ENCODE results near the gene TMF1. TPM values are rescaled to one million over a fixed set of nuclear protein-coding genes. Genes with fewer than 3 reads are reported as not detected.
A peak's percentile ranks its signal among the peaks of the same experiment; 100 is the strongest.

TMF1 gene
- total and polyA plus RNA-seq, 2 of the 8 experiments (the other 6 are each of a cell fraction or from before 2014, with no cell fraction given): 1.4 to 18.3 TPM

DNA sequence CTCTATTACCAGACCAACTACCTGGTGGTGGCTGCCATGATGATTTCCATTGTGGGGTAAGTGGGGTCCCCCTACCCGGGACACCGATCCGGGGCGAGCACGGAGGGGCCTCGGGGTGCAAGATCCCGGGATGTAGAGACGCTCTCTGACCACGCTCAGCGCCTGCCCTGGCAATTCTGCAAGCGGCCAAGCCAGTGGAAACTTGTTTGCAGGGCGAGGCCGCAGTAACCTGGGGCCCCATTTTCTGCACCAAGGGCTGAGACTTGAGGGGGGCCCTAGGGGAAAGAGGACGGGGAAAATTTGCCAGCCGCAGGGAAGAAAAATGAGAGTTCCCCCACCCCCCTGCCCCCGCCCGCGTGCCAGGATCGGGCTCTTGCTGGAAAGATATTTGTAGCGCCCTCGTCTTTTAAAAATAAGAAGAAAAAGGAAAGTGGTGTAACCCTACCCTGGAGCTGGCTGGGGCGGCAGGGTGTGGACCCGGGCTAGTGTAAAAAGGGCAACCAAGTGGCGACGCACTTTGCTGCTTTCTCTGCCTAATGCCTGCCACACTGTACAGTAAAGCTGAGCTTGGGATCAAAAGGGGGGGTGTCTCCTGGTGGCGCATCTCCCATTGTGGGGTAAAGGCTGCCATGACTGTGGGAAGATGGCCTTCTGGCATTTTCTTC, 33.2 kb upstream of the TMF1 start (continued):
- TF ChIP-seq, protein P1, sequence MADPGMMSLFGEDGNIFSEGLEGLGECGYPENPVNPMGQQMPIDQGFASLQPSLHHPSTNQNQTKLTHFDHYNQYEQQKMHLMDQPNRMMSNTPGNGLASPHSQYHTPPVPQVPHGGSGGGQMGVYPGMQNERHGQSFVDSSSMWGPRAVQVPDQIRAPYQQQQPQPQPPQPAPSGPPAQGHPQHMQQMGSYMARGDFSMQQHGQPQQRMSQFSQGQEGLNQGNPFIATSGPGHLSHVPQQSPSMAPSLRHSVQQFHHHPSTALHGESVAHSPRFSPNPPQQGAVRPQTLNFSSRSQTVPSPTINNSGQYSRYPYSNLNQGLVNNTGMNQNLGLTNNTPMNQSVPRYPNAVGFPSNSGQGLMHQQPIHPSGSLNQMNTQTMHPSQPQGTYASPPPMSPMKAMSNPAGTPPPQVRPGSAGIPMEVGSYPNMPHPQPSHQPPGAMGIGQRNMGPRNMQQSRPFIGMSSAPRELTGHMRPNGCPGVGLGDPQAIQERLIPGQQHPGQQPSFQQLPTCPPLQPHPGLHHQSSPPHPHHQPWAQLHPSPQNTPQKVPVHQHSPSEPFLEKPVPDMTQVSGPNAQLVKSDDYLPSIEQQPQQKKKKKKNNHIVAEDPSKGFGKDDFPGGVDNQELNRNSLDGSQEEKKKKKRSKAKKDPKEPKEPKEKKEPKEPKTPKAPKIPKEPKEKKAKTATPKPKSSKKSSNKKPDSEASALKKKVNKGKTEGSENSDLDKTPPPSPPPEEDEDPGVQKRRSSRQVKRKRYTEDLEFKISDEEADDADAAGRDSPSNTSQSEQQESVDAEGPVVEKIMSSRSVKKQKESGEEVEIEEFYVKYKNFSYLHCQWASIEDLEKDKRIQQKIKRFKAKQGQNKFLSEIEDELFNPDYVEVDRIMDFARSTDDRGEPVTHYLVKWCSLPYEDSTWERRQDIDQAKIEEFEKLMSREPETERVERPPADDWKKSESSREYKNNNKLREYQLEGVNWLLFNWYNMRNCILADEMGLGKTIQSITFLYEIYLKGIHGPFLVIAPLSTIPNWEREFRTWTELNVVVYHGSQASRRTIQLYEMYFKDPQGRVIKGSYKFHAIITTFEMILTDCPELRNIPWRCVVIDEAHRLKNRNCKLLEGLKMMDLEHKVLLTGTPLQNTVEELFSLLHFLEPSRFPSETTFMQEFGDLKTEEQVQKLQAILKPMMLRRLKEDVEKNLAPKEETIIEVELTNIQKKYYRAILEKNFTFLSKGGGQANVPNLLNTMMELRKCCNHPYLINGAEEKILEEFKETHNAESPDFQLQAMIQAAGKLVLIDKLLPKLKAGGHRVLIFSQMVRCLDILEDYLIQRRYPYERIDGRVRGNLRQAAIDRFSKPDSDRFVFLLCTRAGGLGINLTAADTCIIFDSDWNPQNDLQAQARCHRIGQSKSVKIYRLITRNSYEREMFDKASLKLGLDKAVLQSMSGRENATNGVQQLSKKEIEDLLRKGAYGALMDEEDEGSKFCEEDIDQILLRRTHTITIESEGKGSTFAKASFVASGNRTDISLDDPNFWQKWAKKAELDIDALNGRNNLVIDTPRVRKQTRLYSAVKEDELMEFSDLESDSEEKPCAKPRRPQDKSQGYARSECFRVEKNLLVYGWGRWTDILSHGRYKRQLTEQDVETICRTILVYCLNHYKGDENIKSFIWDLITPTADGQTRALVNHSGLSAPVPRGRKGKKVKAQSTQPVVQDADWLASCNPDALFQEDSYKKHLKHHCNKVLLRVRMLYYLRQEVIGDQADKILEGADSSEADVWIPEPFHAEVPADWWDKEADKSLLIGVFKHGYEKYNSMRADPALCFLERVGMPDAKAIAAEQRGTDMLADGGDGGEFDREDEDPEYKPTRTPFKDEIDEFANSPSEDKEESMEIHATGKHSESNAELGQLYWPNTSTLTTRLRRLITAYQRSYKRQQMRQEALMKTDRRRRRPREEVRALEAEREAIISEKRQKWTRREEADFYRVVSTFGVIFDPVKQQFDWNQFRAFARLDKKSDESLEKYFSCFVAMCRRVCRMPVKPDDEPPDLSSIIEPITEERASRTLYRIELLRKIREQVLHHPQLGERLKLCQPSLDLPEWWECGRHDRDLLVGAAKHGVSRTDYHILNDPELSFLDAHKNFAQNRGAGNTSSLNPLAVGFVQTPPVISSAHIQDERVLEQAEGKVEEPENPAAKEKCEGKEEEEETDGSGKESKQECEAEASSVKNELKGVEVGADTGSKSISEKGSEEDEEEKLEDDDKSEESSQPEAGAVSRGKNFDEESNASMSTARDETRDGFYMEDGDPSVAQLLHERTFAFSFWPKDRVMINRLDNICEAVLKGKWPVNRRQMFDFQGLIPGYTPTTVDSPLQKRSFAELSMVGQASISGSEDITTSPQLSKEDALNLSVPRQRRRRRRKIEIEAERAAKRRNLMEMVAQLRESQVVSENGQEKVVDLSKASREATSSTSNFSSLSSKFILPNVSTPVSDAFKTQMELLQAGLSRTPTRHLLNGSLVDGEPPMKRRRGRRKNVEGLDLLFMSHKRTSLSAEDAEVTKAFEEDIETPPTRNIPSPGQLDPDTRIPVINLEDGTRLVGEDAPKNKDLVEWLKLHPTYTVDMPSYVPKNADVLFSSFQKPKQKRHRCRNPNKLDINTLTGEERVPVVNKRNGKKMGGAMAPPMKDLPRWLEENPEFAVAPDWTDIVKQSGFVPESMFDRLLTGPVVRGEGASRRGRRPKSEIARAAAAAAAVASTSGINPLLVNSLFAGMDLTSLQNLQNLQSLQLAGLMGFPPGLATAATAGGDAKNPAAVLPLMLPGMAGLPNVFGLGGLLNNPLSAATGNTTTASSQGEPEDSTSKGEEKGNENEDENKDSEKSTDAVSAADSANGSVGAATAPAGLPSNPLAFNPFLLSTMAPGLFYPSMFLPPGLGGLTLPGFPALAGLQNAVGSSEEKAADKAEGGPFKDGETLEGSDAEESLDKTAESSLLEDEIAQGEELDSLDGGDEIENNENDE (IDR thresholded peaks at IDR 0.05; ENCODE audit: insufficient replicate concordance, low read length): no peak
- TF ChIP-seq KDM5A (IDR thresholded peaks at IDR 0.05; ENCODE audit: low read length) (no peak), KDM4A (IDR thresholded peaks at IDR 0.05; ENCODE audit: low read depth, low read length, severe bottlenecking) (peak; percentile 53), PHF8 (conservative IDR thresholded peaks at IDR 0.05; ENCODE audit: low read depth, low read length) (peak; percentile 39; the same call in 1 of the 2 replicates), RNF2 (IDR thresholded peaks at IDR 0.05; ENCODE audit: borderline replicate concordance, low read depth, low read length, missing control alignments, poor library complexity, severe bottlenecking) (no peak)
- TF ChIP-seq, protein P2, sequence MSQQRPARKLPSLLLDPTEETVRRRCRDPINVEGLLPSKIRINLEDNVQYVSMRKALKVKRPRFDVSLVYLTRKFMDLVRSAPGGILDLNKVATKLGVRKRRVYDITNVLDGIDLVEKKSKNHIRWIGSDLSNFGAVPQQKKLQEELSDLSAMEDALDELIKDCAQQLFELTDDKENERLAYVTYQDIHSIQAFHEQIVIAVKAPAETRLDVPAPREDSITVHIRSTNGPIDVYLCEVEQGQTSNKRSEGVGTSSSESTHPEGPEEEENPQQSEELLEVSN (IDR thresholded peaks at IDR 0.05): no peak

Measured in H1 (cell line).